Epithelial cell of proximal tubule (primary cell): Measurements from ENCODE around the gene S100B. TPM values are rescaled to one million over a fixed set of nuclear protein-coding genes. Genes with fewer than 3 reads are reported as not detected.

Experiments
- DNase-seq: peaks from one replicate; pipeline ENCODE4 v3.0.0-alpha.2; 2011; ENCODE audit warnings: low read depth
- H3K4me3 ChIP-seq: 2 replicates; pipeline ENCODE4 v1.5.1; 2011; ENCODE audit warnings: low read depth, mild to moderate bottlenecking, low read length
- CTCF ChIP-seq: conservative IDR thresholded peaks from 2 replicates; pipeline ENCODE4 v1.5.1; 2012; ENCODE audit warnings: low read depth, mild to moderate bottlenecking, low read length
- total RNA-seq: library from RNA; depleted of rRNA; stranded (reverse); fragments of >200 nt; gene quantifications from 2 replicates; pipeline ENCODE4 v1.2.3, GENCODE V29; 2015

The S100B gene
- total RNA-seq, 1 donor from 2014 or later = not detected

GRCh38 chr21:46555678-46556077 is 49.2 kb downstream of the S100B start:
- H3K4me3 ChIP-seq = no peak overlapping the region
- TF ChIP-seq CTCF = no peak
- DNase-seq = no peak

- no peak for TF ChIP-seq CTCF
- no peak overlapping the region for H3K4me3 ChIP-seq
- no peak for DNase-seq
Observed at GRCh38 chr21:46555225-46555617, 49.7 kb downstream of the S100B start.

GRCh38 chr21:46554431-46555224 is 50.3 kb downstream of the S100B start:
- no peak for DNase-seq
- no peak for TF ChIP-seq CTCF
- no peak overlapping the region for H3K4me3 ChIP-seq

- DNase-seq = no peak
- no peak for TF ChIP-seq CTCF
Observed at GRCh38 chr21:46553993-46554392, 50.9 kb downstream of the S100B start.

GRCh38 chr21:46552865-46553379 is 52.0 kb downstream of the S100B start:
- no peak overlapping the region for H3K4me3 ChIP-seq
- no peak for DNase-seq
- no peak for TF ChIP-seq CTCF

More at GRCh38 chr21:46553993-46554392, 50.9 kb downstream of the S100B start:
- H3K4me3 ChIP-seq = no peak overlapping the region

- TF ChIP-seq CTCF = no peak
- DNase-seq = no peak
- H3K4me3 ChIP-seq = no peak overlapping the region
Observed at GRCh38 chr21:46552274-46552673, 52.6 kb downstream of the S100B start.
